IPS-11a (cell line): ENCODE data around the gene KHK.
A peak's percentile ranks its signal among the peaks of the same experiment; 100 is the strongest.
"Not testable (repeated sequence)": the region's sequence is repeated elsewhere in the genome, so short reads cannot be mapped to it uniquely, and the experiment has no call there.

Source experiments
- H3K4me3 ChIP-seq: one replicate; pipeline ENCODE4 v1.5.1; 2013; ENCODE audit warnings: low read depth, low read length, control low read depth

KHK gene

DNA sequence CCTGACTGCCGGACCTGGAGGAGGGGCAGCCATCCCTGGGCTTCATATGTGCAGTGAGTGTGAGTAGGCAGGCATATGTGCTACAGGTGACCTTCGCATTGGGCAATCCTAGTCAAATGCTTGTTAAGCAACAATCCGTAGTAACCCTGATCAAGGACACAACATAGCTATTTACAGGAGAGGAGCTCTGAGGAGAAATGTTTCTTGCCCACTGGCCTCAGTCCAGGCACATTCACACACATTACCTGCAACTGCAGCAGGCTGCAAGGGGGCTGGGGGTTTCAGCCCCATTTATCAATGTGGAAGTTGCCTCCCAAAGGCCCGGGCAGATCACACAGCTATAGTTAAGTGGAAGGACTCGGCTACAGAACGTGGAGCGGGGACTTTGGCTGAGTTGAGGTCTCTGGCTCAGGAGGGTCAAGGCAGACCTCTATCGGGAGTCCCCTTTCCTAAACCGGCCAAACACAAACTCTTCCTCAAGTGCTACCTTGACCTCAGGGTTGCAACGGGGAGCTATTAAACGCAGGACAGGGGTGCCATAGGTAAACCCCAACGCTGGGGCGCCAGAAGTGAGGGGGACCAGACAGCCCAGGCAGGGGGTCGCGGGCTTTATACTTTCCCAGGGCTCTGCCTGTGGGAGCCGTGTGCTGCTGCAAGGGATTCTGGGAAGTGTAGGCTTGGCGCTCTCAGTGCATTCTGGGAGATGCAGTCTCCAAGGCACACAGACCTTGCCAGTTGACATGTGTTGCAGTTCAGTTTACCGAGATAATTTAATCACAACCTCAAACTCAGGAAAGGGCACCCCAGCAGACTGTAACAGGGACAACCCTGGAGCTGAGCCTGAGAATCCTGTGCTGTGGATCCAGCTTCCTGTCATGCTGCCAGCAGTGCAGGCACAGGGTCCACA is 9.4 kb downstream of the KHK start:
- no peak overlapping the region for H3K4me3 ChIP-seq

DNA sequence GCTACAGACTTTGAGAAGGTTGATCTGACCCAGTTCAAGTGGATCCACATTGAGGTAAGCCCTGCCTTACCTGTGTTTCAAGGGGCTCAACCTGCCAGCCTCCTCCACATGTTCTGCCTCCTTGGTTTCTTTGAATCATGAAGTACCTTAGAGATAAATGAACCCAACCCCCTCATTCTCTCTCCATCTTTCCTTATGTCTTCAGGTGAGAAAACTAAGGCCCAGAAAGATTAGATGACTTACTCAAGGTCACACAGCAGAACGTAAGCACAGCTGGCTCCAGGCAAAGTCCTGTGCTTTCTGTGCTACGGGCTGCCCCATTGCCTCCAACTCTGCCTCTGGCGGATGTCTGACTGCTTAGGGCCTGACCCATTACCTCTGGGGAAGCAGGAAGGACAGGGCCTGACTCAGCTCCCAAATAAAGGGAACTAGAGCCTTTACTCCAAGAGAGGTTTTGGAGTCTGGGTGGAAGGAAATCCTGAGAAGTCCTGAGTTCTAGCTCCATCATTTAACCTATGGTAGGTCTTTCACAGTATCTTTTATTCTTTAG is 10.3 kb downstream of the KHK start:
- no peak overlapping the region for H3K4me3 ChIP-seq

DNA sequence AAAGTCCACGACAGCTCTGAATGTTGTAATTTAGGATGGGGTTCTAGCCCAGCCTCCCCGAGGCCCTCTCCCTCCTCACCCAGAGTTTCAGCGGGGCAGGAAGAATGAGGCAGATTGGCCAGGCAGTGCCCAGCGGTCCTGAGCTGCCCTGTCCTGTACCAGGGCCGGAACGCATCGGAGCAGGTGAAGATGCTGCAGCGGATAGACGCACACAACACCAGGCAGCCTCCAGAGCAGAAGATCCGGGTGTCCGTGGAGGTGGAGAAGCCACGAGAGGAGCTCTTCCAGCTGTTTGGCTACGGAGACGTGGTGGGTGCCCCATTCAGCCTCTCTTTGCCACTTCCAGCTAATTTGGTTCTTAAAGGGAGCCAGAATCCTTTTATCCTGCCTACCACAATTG is 10.8 kb downstream of the KHK start:
- H3K4me3 ChIP-seq: no peak overlapping the region

DNA sequence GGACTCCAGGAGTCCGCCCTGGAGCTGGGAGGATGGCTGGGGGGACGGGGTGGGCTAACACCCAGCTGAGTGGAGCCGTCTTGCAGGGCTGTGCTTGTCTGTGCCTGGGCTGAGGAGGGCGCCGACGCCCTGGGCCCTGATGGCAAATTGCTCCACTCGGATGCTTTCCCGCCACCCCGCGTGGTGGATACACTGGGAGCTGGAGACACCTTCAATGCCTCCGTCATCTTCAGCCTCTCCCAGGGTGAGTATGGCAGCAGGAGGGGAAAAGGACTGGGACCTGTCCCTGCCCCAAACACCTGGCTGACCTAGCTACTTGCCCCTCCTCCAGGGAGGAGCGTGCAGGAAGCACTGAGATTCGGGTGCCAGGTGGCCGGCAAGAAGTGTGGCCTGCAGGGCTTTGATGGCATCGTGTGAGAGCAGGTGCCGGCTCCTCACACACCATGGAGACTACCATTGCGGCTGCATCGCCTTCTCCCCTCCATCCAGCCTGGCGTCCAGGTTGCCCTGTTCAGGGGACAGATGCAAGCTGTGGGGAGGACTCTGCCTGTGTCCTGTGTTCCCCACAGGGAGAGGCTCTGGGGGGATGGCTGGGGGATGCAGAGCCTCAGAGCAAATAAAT is 12.9 kb downstream of the KHK start:
- no peak overlapping the region for H3K4me3 ChIP-seq

DNA sequence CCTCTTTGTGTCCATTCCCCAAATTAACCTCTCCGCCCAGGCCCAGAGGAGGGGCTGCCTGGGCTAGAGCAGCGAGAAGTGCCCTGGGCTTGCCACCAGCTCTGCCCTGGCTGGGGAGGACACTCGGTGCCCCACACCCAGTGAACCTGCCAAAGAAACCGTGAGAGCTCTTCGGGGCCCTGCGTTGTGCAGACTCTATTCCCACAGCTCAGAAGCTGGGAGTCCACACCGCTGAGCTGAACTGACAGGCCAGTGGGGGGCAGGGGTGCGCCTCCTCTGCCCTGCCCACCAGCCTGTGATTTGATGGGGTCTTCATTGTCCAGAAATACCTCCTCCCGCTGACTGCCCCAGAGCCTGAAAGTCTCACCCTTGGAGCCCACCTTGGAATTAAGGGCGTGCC is 13.5 kb downstream of the KHK start:
- H3K4me3 ChIP-seq: no peak overlapping the region

DNA sequence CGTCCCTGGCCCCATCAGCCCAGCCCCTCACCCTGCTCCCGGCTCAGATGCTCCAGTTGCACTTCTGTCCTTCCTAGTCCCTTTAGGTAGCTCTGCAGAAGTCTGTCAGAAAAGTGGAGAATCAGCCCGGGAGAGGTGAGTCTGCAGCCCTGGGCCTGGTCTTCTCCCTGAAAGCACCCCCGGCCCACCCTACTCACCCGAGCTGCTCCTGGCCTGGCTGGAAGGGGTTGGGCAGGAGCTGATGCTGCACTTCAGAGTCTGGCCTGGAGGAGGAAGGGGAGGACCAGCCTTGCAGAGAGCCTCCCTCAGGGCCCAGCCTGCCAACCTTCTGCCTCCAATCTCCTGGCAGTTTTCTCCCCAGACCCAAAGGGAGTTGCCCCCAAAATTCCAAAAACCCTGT is 15.8 kb downstream of the KHK start:
- no peak overlapping the region for H3K4me3 ChIP-seq

DNA sequence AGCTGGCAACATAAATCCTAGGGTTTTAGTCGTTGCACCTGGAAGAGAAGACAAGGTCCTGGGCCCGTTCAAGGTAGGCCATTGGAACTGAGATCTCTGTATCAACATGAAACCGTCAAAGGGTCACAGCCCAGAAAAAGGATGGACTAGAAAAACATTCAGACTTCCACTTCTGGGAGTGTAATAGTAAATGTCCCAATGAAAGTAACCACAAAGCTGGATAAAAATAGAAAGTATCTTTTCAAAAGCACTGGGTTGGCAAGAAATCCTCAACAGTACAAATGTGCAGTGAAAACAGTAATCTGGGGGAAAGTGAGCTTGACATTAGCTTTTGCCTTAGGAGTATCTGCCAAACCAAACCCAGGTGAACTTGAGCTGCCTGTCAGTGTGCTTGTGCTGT is 19.4 kb downstream of the KHK start:
- no peak overlapping the region for H3K4me3 ChIP-seq

DNA sequence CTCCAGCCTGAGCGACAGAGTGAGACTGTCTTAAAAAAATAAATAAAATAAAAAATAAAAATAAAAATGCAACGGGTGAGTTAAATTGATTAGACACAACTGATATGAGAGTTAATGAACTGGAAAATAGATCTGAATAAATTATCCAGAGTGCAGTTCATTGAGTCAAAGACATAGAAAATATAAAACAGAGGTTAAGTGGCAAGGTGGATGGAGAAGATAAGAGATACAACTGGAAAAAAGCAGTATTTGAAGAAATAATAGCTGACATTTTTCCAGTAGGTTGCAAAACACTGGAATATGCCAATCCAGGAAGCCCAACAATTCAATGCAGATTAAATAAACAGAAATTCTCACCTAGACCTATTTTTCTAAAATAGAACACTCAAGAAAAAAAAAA is 21.6 kb downstream of the KHK start:
- no peak overlapping the region for H3K4me3 ChIP-seq

DNA sequence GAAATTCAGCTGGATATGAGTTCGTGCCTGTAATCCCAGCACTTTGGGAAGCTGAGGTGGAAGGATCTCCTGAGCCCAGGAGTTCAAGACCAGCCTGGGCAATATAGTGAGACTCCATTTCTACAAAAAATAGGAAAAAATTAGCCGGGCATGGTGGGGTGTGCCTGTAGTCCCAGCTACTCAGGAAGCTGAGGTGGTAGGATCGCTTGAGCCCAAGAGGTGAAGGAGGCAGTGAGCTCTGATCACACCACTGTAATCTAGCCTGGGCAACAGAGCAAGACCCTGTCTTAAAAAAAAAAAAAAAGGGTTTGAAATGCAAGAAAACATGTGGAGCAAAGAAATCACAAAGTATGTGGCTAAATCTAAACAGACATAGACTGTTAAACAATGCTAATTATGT is 22.5 kb downstream of the KHK start:
- no peak overlapping the region for H3K4me3 ChIP-seq

DNA sequence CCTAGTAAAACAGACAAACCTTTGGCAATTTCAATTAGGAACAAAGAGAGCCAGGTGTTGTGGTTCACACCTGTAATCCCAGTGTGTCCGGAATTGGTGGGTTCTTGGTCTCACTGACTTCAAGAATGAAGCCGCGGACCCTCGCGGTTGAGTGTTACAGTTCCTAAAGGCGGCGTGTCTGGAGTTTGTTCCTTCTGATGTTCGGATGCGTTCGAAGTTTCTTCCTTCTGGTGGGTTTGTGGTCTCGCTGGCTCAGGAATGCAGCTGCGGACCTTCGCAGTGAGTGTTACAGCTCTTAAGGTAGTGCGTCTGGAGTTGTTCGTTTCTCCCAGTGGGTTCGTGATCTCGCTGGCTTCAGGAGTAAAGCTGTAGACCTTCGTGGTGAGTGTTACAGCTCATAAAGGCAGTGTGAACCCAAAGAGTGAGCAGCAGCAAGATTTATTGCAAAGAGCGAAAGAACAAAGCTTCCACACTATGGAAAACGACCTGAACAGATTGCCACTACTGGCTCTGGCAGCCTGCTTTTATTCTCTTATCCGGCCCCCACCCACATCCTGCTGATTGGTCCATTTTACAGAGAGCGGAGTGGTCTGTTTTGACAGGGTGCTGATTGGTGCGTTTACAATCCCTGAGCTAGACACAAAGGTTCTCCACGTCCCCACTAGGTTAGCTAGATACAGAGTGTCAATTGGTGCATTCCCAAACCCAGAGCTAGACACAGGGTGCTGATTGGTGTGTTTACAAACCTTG is 24.2 kb downstream of the KHK start:
- H3K4me3 ChIP-seq: not testable (repeated sequence)

DNA sequence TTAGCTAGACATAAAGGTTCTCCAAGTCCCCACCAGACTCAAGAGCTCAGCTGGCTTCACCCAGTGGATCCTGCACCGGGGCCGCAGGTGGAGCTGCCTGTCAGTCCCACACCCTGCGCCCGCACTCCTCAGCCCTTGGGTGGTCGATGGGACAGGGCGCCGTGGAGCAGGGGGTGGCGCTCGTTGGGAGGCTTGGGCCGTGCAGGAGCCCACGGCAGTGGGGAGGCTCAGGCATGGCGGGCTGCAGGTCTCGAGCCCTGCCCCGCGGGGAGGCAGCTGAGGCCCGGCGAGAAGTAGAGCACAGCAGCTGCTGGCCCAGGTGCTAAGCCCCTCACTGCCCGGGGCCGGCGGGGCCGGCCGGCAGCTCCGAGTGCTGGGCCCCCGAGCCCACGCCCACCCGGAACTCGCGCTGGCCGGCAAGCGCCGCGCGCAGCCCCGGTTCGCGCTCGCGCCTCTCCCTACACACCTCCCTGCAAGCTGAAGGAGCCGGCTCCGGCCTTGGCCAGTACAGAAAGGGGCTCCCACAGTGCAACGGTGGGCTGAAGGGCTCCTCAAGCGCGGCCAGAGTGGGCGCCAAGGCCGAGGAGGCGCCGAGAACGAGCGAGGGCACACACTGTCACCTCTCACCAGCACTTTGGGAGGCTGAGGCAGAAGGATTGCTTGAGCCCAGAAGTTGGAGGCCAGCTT is 25.0 kb downstream of the KHK start:
- not testable (repeated sequence) for H3K4me3 ChIP-seq

DNA sequence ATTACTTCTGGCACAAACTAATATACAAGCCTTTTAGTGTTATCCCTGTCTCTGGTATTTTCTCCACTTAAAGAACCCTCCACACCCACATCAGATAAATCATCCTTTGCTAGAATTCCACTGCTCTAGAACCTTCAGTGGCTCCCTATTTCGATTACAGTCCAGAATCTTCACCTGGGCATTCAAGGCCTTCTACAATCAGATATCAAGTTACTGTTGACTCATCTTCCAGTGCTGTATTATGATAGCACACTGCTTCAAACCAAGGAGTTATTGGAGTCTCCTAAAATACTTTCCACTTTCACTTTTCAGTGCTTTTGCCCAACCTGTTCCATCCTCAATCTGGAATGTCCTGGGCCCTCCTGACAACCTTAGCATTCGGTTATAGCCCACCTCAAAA is 28.9 kb downstream of the KHK start:
- no peak overlapping the region for H3K4me3 ChIP-seq

DNA sequence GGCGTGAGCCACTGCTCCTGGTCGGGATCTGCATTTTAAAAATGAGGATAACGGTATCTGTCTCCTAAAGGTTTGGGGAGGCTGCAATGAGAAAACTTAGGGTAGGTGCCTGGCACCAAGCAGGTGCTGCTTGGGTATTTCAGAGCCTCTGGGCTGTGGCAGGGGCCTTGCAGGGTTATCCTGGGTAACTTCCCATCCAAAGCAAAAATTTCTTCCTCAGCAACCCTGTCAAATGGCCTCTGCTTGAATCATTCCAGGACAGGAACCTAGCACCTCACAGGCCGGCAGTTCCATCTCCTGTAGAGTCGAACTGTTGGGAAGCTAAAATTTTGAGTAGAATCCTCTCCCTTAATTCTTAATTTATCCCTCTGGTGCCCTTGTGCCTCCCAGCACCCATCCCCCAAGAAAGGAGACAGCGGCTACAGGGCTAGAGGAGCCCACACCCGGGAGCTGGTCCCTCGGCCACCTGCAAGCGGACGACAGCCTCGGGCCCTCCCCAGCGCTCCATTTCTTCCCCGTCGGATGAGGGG is 31.5 kb downstream of the KHK start:
- H3K4me3 ChIP-seq: no peak overlapping the region

DNA sequence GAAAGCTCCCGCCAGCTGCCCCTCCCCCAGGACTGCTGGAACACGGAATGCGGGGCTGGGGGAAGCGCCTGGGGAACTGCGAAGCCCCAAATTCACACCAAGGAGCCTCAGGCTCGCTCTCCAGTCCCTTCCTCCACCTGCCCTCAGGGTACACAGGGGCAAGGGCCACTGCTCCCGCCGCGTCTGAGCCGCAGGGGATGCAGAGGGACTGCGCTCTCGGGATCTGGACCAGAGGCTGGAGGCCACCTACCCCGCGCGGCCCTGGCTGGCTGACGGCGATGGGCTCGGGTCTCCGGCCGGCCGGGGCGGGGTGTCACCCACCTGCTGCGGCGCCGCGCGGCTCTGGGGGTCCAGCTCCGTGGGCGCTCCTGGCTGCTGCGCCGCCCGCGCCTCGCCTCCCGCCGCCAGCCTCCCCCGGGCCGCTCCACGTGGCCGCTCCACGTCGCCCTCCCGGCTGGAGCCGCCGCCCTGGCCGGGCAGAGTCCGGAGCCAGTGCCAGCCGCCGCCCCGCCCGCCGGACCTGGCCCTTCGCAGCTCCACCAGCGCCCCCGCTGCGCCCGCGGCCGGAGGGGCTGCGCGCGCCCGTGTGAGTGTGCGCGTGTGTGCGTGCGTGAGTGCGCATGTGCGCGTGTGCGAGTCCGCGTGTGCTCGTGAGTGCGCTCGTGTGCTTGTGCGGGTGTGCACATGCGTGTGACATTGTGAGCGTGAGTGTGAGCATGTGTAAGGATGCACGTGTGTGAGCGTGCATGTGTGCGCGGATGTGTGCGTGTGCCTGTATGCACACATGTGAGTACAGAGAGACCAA is 32.2 kb downstream of the KHK start, which contains the start of gene CGREF1:
TSS of gene CGREF1 (minus strand) at position 604 of the 805 bp plus-strand sequence. CDS start 14,762 bp downstream, outside the sequence.
- H3K4me3 ChIP-seq: peak within 1 kb of the TSS; percentile 35

DNA sequence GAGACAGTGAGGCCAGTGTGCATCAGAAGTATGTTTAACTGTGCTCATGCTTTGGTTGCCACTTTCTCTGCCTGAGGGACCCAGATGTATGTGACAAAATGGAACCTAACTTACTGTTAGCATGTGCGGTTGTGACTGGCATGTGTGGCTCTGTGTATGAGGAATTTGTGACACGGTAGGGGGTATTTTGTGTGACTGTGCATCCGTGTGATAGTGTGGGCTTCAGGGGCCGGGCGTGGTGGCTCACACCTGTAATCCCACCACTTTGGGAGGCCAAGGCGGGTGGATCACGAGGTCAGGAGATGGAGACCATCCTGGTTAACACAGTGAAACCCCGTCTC is 32.7 kb downstream of the KHK start:
- H3K4me3 ChIP-seq: peak overlapping the region; percentile 30

DNA sequence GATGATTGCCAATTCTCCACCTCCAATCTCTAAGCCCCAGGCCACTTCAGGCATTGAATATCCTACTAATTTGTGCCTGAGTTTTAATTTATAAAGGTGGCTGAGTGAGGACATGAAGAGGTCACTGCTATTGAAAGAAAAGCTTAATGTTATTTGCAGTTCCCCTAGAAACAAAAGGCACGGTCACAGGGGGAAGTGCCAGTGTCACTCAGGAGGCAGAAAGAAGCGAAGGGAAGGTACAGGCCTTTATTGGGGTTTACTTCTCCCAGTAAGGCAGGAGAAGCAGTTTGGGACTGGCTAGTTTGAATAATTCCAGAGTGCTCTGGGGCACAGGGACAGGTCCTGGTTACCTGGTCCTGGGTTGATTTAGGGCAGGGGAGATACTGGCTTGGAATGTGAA is 35.3 kb downstream of the KHK start:
- no peak overlapping the region for H3K4me3 ChIP-seq

DNA sequence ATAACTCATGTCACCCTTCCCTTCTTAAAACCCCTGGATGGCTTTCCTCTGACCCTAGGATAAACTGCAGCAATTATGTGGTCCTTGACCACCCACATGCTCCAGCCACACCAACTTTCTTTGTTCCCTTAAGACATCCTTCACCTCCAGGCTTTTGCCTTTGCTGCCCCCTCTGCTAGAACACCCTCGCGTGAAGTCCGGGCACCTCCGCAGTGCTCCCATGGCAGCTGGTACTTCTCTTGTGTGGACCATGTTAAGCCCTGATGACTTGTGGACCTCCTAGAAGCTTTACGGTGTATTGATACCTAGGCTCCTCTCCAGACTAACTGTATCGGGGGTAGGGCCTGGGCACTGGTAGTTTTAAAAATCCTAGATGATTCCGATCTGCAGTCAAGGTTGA is 36.2 kb downstream of the KHK start:
- H3K4me3 ChIP-seq: no peak overlapping the region

DNA sequence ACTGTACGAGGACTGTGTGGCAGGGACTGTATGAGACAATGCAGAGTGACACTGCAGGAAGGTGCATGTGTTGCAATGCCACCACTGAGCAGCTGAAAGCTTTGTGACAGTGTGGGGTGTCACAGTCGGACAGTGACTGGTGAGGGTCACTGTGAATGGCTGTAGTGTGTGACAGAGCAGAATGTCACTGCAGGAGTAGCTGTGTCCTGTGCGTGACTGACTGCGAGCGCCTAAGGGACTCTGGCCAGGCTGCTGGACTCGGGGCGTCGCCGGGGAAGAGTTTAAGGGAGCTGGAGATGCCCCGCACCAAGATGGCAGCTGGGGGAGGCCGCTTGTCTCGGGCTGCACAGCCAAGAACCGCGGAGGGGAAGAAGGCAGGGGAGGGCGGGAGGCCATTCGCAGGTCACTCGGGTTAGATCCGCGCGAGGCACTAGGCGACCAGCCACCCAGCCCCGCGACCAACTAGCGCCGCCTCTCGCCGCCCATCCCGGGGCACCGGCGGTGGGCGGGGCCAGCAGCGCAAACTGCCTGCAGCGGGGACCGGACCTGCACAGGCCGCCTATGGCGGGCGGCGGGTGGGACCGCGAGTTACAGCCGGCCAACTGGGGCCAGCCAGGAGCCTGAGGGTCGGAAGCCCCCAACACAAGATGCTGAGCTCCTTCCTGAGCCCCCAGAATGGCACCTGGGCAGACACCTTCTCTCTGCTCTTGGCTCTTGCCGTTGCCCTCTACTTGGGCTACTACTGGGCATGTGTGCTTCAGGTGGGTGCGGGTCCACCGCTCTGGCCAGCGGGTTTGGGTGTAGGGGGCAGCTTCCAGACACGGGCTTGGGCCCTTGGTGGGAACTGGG is 37.0 kb downstream of the KHK start, which contains the start of gene ABHD1:
TSS of gene ABHD1 (plus strand) at position 514 of the 849 bp plus-strand sequence. CDS start at position 648, 134 bp downstream.
- peak within 1 kb of the TSS; percentile 67 for H3K4me3 ChIP-seq

DNA sequence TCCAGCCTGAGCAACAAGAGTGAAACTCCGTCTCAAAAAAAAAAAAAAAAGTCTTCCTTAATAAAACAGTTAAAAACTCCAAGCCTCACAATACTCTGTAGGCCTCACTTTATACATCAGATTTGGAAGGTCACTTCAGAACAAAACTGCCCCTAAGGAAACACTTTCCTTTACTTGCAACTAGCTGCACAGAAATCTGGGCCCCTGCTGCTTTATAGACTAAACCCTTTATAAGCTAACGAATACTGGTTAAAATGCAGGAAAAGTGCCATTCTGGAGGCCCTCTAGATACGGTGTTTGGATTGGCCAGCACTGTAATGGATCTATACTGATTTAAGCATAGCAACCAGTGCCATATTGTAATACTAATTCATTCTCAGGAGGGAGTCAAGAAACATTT is 38.5 kb downstream of the KHK start:
- H3K4me3 ChIP-seq: no peak overlapping the region
